Pancreas (tissue), 10 donors: ENCODE data around the gene TUBGCP6. TPM values are rescaled to one million over a fixed set of nuclear protein-coding genes. Genes with fewer than 3 reads are reported as not detected.
"Not testable (repeated sequence)": the region's sequence is repeated elsewhere in the genome, so short reads cannot be mapped to it uniquely, and the experiment has no call there.

Experiments
- ATAC-seq, 4 donors: fragments of 200-7000 bp; cut with Tn5 transposase; one replicate each; pipeline versions ENCODE4 v1.8.0 to v1.9.1; 2020; ENCODE audit warnings: mild to moderate bottlenecking in 4 of 4, moderate library complexity in 4 of 4
- DNase-seq, 6 donors: peaks; one replicate each; pipeline ENCODE4 v3.0.0-alpha.2; 2020
- FAIRE-seq: peaks from 2 replicates; lab custom pipeline; 2012; peaks lifted over from hg19 to GRCh38; lab: Jason Lieb, UNC
- H3K27ac ChIP-seq, 4 donors: fragments of 200-600 bp; sonication (generic); 1 replicate in 3 of 4; 2 replicates in 1 of 4; pipeline versions ENCODE4 v1.5.0 to v1.8.0; 2020
- H3K27me3 ChIP-seq, 4 donors: fragments of 200-600 bp; one replicate each; pipeline ENCODE4 v1.8.0; 2021
- H3K36me3 ChIP-seq, 3 donors: fragments of 200-600 bp; sonication (generic) in 1 of 3; one replicate each; pipeline versions ENCODE4 v1.5.0 to v1.8.0; 2020 to 2021
- H3K4me1 ChIP-seq, 3 donors: fragments of 200-600 bp; one replicate each; pipeline ENCODE4 v1.8.0; 2021
- H3K4me3 ChIP-seq, 4 donors: fragments of 200-600 bp; sonication (generic) in 2 of 4; one replicate each; pipeline versions ENCODE4 v1.5.0 to v1.8.0; 2020 to 2021
- H3K9me3 ChIP-seq, 4 donors: fragments of 200-600 bp; one replicate each; pipeline ENCODE4 v1.8.0; 2021
- CTCF ChIP-seq, 4 donors: fragments of 200-600 bp; sonication (generic) in 3 of 4; IDR thresholded peaks; one replicate each; pipeline versions ENCODE4 v1.5.0 to v1.8.0; 2021; ENCODE audit warnings: antibody characterized with exemption in 4 of 4
- WGBS, 2 donors: extraction: QIAGEN DNeasy Blood & Tissue Kit; methylation state at CpG; one replicate each; pipeline ENCODE4 v1.1.7; 2013; 5-methylcytosine and 5-hydroxymethylcytosine counted together
- intact Hi-C, 3 donors: fragments of 100-400 bp; cut with DNase I; formaldehyde crosslinking; loops; one replicate each; pipeline versions ENCODE4 v1.11.1 to v1.14.2; 2022
- polyA plus RNA-seq, 2 donors: library from polyadenylated mRNA; stranded (reverse); fragments of 200-250 nt; gene quantifications; one replicate each; pipeline ENCODE4 v1.2.3, GENCODE V29; 2013
- total RNA-seq, 6 donors: library from RNA; stranded (reverse); fragmentation: NEBNext Ultra II Directional in 4 of 6; extraction: Animal tissue kit (Norgen Biotek cat#: 25700) in 4 of 6; gene quantifications; one replicate each; pipeline versions ENCODE4 v1.2.1 to v1.2.4, GENCODE V29; 2021 to 2023
- donor health status: healthy with polysubstance abuse.
- donor health status: DM: no; HTN: no; CAD: no; lungs with moderate emphysema.
- donor health status: DM: no; HTN: no; CAD: no.
- donor health status: control.
- donor health status: control.
- donor health status: Bipolar disorder and iron deficiency.
- donor health status: DM: yes; HTN: yes; CAD: no.
- donor health status: DM: no; HTN: no; CAD: no.
- donor health status: DM: no; HTN: no; CAD: no.
- donor health status: DM: yes; HTN: yes; CAD: no.

TUBGCP6 gene
- total and polyA plus RNA-seq, 8 donors = 19.2 to 139 (median 29.8) TPM

GRCh38 chr22:50207383-50208140 is 37.3 kb downstream of the TUBGCP6 start:
- Histone ChIP-seq H3K4me3 (no peak overlapping the region), H3K27ac (no peak overlapping the region), H3K27me3 (no peaks in the 10 kb centered on the region), H3K36me3 (peaks cover 0 to 27% (median 0%) of the 10 kb centered on the region in 3 donors), H3K9me3 (no peaks in the 10 kb centered on the region), H3K4me1 (peaks cover 0 to 2% (median 2%) of the 10 kb centered on the region in 3 donors)
- TF ChIP-seq CTCF (IDR thresholded peaks at IDR 0.05) = no peak
- 75 to 86% methylated on average over 23 of the region's 23 CpGs for WGBS, 2 donors
- DNase-seq (peak in 3 of 6 donors; percentile 22 to 62 (median 54)), FAIRE-seq (no peak), ATAC-seq (no peak)
- intact Hi-C loops = no loop called here

- no peak overlapping the region for H3K27ac ChIP-seq
- 53 to 59% methylated on average over 10 of the region's 10 CpGs for WGBS, 2 donors
- H3K4me1 ChIP-seq = peaks cover 0 to 7% (median 6%) of the 10 kb centered on the region in 3 donors
- H3K27me3 ChIP-seq = no peaks in the 10 kb centered on the region
- H3K4me3 ChIP-seq = no peak overlapping the region
- ATAC-seq (peak in 1 of 4 donors; percentile 11), FAIRE-seq (no peak), DNase-seq (peak in 3 of 6 donors; percentile 40 to 71 (median 59))
- peaks cover 0 to 22% (median 0%) of the 10 kb centered on the region in 3 donors for H3K36me3 ChIP-seq
- no peaks in the 10 kb centered on the region for H3K9me3 ChIP-seq
- intact Hi-C loops = no loop called here
- TF ChIP-seq CTCF (IDR thresholded peaks at IDR 0.05) = peak in 2 of 4 donors; percentile 14 to 21
Measured at GRCh38 chr22:50206599-50206998, 38.2 kb downstream of the TUBGCP6 start.

- H3K9me3 ChIP-seq = no peaks in the 10 kb centered on the region
- intact Hi-C loops = no loop called here
- WGBS, 2 donors = 91 to 93% methylated on average over 45 of the region's 45 CpGs
Measured at GRCh38 chr22:50205781-50206569, 38.8 kb downstream of the TUBGCP6 start.

GRCh38 chr22:50204998-50205397 is 39.8 kb downstream of the TUBGCP6 start:
- WGBS, 2 donors = 90 to 91% methylated on average over 9 of the region's 9 CpGs
- H3K4me1 ChIP-seq, FAIRE-seq, H3K4me3 ChIP-seq, H3K36me3 ChIP-seq, H3K9me3 ChIP-seq, H3K27me3 ChIP-seq, intact Hi-C loops, ATAC-seq, H3K27ac ChIP-seq: not testable (repeated sequence)
- DNase-seq = peak in 1 of 6 donors; percentile 9

More at GRCh38 chr22:50205781-50206569, 38.8 kb downstream of the TUBGCP6 start:
- Histone ChIP-seq H3K4me1 (peaks cover 0 to 7% (median 6%) of the 10 kb centered on the region in 3 donors), H3K27ac (no peak overlapping the region), H3K27me3 (no peaks in the 10 kb centered on the region), H3K36me3 (peaks cover 0 to 16% (median 0%) of the 10 kb centered on the region in 3 donors), H3K4me3 (no peak overlapping the region)
- FAIRE-seq (no peak), ATAC-seq (no peak), DNase-seq (peak in 3 of 6 donors; percentile 37 to 58 (median 53))
- no peak for TF ChIP-seq CTCF (IDR thresholded peaks at IDR 0.05)

- intact Hi-C loops = no loop called here
- H3K36me3 ChIP-seq = peaks cover 0 to 10% (median 0%) of the 10 kb centered on the region in 3 donors
- no peak overlapping the region for H3K27ac ChIP-seq
- no peak for TF ChIP-seq CTCF (IDR thresholded peaks at IDR 0.05)
- H3K27me3 ChIP-seq = no peaks in the 10 kb centered on the region
- no peaks in the 10 kb centered on the region for H3K9me3 ChIP-seq
- no peak overlapping the region for H3K4me3 ChIP-seq
- DNase-seq (no peak), ATAC-seq (no peak), FAIRE-seq (no peak)
- H3K4me1 ChIP-seq = peaks cover 0 to 12% (median 6%) of the 10 kb centered on the region in 3 donors
- WGBS, 2 donors = 90% methylated on average over 7 of the region's 7 CpGs
Measured at GRCh38 chr22:50204571-50204970, 40.3 kb downstream of the TUBGCP6 start.
